GM23338 (cell line): Measurements from ENCODE around the gene RAB3B.

ENCODE experiments used
- EZH2 ChIP-seq: fragments of 200-600 bp; sonication (generic); IDR thresholded peaks from one replicate; pipeline ENCODE4 v1.8.0; 2017; ENCODE audit warnings: antibody characterized with exemption, mild to moderate bottlenecking, low read depth; ENCODE audit not compliant: unreplicated experiment
- POLR2AphosphoS5 ChIP-seq: IDR thresholded peaks from 2 replicates; pipeline ENCODE4 v1.6.1; 2016; ENCODE audit warnings: antibody characterized with exemption, low read depth
- STAT1 ChIP-seq: IDR thresholded peaks from one replicate; pipeline ENCODE4 v1.6.1; 2016; ENCODE audit warnings: antibody characterized with exemption; ENCODE audit not compliant: unreplicated experiment
- TF ChIP-seq, protein P1 (sequence below): IDR thresholded peaks from 2 replicates; pipeline ENCODE4 v1.6.1; 2016; ENCODE audit warnings: antibody characterized with exemption
- TF ChIP-seq, protein P2 (sequence below), 2 experiments: fragments of 200-600 bp in 1 of 2; sonication (generic) in 1 of 2; conservative IDR thresholded peaks; 2 replicates each; pipeline versions ENCODE4 v1.5.1 to v1.6.1; 2016 to 2017; ENCODE audit warnings: antibody characterized with exemption in 2 of 2, low read depth in 2 of 2, mild to moderate bottlenecking in 2 of 2, moderate library complexity in 1 of 2

DNA sequence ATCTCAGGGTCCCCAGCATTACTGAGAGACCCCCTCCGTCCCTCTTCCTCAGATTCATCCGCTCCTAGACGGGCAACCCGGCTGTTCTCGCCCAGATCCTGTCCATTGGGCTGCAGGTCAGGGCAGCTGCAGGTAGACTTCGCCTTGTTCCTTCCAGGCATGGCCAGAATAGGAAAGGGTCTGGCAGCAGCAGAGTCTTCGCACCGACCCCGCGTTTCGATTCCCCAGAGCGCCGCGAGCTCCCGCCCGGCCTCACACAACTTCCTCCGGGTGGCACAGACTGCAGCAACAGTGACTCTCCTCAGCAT is 112.2 kb downstream of the RAB3B start:
- TF ChIP-seq, protein P1, sequence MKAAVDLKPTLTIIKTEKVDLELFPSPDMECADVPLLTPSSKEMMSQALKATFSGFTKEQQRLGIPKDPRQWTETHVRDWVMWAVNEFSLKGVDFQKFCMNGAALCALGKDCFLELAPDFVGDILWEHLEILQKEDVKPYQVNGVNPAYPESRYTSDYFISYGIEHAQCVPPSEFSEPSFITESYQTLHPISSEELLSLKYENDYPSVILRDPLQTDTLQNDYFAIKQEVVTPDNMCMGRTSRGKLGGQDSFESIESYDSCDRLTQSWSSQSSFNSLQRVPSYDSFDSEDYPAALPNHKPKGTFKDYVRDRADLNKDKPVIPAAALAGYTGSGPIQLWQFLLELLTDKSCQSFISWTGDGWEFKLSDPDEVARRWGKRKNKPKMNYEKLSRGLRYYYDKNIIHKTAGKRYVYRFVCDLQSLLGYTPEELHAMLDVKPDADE: no peak
- TF ChIP-seq, protein P2, sequence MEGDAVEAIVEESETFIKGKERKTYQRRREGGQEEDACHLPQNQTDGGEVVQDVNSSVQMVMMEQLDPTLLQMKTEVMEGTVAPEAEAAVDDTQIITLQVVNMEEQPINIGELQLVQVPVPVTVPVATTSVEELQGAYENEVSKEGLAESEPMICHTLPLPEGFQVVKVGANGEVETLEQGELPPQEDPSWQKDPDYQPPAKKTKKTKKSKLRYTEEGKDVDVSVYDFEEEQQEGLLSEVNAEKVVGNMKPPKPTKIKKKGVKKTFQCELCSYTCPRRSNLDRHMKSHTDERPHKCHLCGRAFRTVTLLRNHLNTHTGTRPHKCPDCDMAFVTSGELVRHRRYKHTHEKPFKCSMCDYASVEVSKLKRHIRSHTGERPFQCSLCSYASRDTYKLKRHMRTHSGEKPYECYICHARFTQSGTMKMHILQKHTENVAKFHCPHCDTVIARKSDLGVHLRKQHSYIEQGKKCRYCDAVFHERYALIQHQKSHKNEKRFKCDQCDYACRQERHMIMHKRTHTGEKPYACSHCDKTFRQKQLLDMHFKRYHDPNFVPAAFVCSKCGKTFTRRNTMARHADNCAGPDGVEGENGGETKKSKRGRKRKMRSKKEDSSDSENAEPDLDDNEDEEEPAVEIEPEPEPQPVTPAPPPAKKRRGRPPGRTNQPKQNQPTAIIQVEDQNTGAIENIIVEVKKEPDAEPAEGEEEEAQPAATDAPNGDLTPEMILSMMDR (conservative IDR thresholded peaks at IDR 0.05; ENCODE audit: low read depth in 2 of 2): no peak
- no peak for TF ChIP-seq POLR2AphosphoS5
- no peak for TF ChIP-seq EZH2
- TF ChIP-seq STAT1: no peak
